Stimulated activated CD8-positive, alpha-beta memory T cell treated with anti-CD3 and anti-CD28 coated beads, Interleukin-4, amount 100 ng/mL, for 48 hours (primary cell): Measurements from ENCODE around the gene DNAJC21.
"Not testable (repeated sequence)": the region's sequence is repeated elsewhere in the genome, so short reads cannot be mapped to it uniquely, and the experiment has no call there.

Source experiments
- DNase-seq: peaks from one replicate; pipeline ENCODE4 v3.0.0-alpha.2; 2020

DNAJC21 gene

GRCh38 chr5:34923694-34924461 lies 5.5 kb upstream of the DNAJC21 start:
- DNase-seq: peak; percentile 33

DNA sequence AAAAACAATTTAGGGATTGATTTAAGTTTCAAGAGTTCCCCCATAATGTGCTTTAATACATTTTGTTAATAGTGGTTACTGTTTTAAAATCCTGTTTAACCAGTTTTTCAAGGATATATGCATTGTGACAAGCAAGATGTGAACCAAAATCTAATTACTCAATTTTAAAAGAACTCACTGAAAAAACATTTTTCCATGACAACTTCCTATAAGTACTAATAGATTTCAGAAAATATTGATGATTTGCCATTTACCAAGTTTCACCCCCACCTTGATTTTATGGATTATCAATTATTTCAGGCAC lies 4.9 kb upstream of the DNAJC21 start:
- DNase-seq: no peak

- DNase-seq: no peak
Measured at GRCh38 chr5:34926318-34926888, 3.0 kb upstream of the DNAJC21 start.

DNA sequence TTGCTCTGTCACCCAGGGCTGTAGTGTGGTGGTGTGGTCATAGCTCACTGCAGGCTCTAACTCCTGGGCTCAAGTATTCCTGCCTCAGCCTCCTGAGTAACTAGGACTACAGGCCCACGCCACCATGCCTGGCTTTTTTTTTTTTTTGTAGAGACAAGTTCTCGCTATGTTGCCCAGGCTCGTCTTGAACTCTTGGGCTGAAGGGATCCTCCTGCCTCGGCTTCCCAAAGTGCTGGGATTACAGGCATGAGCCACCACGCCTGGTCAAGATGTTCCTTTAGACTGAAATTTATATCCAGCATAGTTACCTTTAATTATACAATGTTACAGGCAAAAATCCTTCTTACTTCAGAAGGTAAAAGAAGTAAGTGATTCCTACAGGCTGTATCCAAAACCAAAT lies 1.6 kb upstream of the DNAJC21 start:
- DNase-seq: no peak

GRCh38 chr5:34928267-34928666 lies 1.1 kb upstream of the DNAJC21 start:
- DNase-seq: no peak

DNA sequence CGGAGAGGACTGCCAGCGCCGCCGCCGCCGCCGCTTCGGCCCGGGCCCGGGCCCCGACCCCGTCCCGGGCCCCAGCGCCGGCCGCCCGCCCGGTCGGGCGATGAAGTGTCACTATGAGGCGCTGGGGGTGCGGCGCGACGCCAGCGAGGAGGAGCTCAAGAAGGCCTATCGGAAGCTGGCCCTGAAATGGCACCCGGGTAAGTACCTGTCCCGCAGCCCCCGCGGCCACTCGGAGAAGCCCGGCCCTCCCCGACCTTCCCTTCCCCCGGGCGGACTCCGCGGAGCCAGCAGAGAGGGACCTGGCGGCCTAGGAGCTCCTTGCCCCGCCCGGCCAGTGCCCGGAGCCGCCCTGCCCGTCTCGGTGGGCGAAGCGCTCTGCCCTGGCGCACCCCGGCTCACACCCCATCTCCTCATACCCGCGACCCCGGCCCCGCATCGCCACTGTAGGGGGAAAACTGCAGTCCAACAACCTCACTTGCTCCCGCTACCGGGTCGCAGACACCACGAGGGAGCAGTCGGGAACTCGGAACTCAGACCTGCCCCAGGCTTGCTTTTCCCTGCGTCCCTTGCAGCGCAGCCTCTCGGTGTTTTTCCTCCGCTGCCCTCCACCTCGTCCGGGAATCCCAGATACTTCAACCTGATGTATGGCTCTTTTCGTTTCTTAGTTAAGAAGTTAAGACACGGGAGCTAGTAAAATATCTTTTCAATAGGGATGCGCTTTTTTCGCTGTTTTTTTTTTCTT lies 532 bp downstream of the DNAJC21 start:
- DNase-seq: peak; percentile 83

- DNase-seq: no peak
Measured at GRCh38 chr5:34930462-34930844, 1.1 kb downstream of the DNAJC21 start.

- no peak for DNase-seq
Measured at GRCh38 chr5:34930870-34931269, 1.5 kb downstream of the DNAJC21 start.

DNA sequence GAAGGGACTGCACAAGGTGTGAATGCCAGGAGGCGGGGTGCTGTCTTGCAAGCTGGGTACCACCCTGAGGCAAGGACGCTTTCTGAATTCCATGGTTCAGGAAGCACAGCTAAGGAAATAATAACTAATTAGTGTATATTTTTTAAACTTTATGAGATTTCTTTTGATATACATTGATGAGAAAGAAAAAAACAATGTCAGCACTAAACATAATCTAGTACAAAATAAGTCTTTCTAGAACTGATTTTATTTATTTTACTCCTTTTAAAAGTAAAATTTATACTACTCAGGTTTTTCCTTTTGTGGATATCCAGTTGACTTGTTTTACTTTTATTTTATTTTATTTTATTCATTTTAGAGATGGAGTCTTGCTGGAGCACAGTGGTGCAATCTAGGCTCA lies 3.6 kb downstream of the DNAJC21 start:
- no peak for DNase-seq

DNA sequence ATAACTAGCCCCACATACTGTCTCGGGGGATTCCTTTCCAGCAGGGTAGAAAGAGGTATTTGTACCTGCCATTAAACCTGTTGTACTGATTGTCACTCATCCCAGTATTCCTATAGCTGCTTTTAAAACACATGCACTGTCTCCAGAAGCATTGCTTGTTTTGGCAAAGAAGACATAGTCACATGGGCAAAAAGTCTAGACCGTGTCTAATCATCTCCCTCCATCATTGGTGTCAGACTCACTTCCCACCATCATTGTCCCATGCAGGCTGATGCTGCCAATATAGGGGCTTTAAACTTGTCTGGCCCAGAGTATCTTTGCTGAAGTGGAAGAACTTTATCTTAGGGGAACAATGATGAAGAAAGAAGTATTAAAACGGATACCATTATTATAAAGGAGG lies 12.6 kb downstream of the DNAJC21 start:
- no peak for DNase-seq

DNA sequence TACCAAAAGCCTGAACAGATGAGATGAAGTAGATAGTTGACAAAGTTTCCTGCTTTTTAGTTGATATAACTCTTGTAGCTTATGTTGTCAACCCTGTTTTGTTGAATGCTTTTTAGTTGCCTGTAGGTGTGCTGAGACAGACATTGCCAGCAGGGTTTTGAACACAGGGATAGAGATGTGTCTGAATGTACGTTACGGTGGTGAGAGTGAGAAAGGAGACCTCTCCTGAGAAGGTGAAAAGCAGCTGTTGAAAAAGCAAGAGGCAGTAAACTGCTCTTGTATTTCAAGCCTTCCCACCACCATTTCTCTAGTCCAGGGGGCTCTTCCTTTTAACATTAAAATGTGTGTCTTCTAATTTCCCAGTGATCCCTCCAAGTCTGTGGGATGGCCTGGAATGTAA lies 14.7 kb downstream of the DNAJC21 start:
- DNase-seq: no peak

- DNase-seq: no peak
Measured at GRCh38 chr5:34944460-34945047, 15.2 kb downstream of the DNAJC21 start.

DNA sequence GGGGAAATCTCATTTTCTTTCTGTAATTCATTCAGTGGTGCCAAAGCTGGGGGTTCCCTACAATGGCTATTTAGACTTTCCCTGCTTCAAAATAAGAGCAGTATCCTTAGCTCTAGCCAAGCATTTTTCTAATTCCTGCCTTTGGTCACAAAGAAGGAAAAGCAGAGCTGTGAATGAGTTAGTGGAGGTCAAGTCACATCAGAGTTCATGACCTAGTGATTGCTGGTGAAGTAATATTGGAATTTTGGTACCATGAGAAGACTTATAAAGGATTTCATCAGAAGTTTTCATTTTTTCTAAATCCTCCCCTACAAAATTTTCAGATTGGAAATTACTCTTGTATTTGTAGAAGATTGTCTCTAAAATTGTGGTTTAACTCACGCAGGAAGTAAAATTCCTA lies 28.0 kb downstream of the DNAJC21 start:
- no peak for DNase-seq

DNA sequence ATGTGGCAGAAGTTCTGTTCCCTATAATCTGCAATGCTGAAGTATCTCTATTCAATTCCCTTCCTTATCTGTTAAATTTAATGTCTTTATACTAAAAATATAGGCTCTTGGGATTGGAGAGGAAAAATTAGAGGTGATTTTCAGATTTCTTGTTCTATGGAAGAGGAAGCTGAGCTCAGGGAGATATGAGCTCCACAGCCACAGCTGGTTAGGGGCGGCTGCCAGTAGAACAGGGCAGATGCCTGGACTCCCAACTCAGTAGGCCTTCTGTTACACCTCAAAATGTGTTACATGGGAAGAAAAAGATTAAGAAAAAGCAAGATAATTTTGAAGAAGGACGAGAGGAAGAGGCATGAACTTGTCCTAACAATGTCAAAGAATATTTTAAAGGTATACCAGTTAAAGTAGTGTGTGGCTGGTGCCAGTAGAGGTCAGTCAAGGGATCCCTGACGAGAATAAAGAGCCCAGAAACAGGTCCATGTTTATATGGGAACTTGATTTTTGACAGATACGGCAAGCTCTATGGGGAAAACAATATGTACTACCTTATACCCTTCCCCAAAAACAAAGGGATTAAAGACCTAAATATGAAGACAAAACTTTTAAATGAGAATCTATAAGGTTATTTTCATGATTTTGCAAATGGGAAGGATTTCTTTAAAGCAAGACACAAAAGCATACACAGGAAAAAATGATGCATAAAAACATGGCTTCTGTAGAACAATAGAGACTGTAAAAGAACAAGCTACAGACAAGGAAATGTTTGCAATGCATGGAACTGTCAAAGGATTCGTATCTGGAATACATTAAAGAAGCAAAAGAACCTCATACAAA lies 28.7 kb downstream of the DNAJC21 start:
- no peak for DNase-seq

GRCh38 chr5:34959323-34959722 lies 30.0 kb downstream of the DNAJC21 start:
- DNase-seq: peak; percentile 30

DNA sequence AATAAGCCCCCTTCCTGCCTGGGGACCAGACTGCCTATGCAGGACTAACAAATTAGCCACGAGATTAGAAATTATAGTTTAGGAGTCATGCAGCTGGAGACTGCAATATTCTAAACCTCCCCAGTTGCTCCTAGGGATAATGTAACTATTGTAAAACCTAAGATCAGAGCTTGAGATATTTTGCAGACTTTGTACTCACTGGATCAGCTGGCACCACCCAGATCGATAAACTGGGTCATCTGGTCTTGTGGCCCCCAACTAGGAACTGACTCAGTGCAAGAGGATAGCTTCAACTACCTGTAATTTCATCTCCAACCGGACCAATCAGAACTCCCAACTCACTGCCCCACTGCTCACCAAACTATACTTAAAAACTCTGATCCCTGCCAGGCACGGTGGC lies 38.2 kb downstream of the DNAJC21 start:
- no peak for DNase-seq

- DNase-seq: no peak
Measured at GRCh38 chr5:34968258-34968657, 38.9 kb downstream of the DNAJC21 start.

GRCh38 chr5:34970552-34970951 lies 41.2 kb downstream of the DNAJC21 start:
- DNase-seq: no peak

DNA sequence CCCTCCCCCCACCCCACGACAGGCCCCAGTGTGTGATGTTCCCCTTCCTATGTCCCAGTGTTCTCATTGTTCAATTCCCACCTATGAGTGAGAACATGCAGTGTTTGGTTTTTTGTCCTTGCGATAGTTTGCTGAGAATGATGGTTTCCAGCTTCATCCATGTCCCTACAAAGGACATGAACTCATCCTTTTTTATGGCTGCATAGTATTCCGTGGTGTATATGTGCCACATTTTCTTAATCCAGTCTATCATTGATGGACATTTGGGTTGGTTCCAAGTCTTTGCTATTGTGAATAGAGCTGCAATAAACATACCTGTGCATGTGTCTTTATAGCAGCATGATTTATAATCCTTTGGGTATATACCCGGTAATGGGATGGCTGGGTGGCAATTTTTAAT lies 42.3 kb downstream of the DNAJC21 start:
- not testable (repeated sequence) for DNase-seq

DNA sequence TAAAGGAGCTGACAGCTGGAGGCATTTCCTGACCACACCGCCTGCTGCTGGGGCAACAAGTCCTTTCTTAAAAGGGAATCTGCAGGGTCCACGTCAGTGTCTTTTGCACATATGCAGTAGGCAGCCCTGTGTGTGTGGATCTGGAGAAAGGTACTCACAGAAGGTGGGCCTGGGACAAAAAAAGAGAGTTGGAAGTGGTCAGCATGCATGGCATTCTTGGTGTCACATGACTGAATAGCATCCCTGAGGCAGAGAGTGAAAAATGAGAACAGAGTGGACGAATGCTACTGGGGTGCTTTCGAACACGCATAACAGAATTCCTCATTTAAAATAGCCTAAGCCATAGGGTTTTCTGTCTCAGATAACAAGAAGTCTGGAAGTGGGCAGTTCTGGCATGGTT lies 47.0 kb downstream of the DNAJC21 start:
- DNase-seq: no peak

DNA sequence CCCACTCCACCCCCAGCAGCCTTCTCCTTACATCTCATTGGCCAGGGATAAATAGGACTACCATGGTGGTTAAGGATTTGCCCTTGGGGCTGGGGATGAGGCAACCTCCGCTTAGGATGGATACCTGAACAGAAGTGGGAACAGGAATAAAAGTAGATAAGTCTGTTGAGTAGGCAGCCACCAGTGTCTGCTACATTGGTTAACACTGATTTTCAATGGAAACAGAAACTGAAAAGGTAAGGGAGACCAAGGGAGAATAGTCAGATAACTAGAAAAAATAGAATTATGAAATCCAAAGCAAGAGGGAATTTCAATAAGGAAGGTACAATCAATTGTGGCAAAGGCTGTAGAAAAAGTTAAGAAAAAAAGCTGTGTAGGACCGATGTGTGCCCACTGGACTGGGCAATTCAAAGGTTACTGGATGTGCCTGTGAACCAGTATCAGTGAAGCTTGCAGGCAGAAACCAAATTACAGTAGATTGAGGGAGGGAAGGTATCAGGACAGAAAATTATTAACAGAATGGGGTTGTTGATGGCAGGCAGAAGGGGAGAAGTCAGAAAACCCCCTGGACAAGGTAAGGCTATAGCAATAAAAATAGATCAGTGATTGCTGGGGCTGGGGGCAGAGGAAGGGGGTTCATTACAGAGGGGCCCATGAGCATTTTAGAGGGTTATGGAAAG lies 48.7 kb downstream of the DNAJC21 start:
- DNase-seq: no peak

DNA sequence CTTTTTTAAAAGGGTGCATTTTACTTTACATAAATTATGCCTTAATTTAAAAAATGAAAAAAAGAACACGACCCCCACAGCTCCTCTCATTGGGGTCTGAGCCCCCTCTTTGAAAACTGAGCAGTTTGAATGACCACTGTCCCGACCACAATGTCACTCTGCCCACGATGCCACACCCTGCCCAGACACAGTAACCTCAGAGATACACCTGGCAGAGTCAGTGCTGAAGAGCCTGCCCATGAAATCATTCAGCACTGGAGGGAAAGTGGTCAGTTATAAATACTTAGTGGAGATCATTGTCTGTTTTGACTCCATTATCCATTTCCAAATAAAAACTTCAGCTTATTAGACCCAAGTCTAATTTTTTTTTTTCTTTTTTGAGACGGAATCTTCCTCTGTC lies 49.3 kb downstream of the DNAJC21 start:
- DNase-seq: no peak

GRCh38 chr5:34982823-34983222 lies 53.5 kb downstream of the DNAJC21 start:
- no peak for DNase-seq
